Cardiac septum (tissue), 1 donor: ENCODE data around the gene FAM53A. TPM values are rescaled to one million over a fixed set of nuclear protein-coding genes. Genes with fewer than 3 reads are reported as not detected.

Experiments used
- total RNA-seq: library from RNA; stranded (reverse); fragmentation: NEBNext Ultra II Directional; extraction: Animal tissue kit (Norgen Biotek cat#: 25700); gene quantifications from one replicate; pipeline ENCODE4 v1.2.1, GENCODE V29; 2021
- donor health status: DM: no; HTN: no; CAD: no.

FAM53A gene
- total RNA-seq, 1 donor from 2014 or later = 1.00 TPM

Other genes with a start within 250 kb of the FAM53A start
- 12.1 TPM for gene SLBP, start 28.0 kb upstream of the FAM53A start, total RNA-seq
- 38.1 TPM for gene TMEM129, start 37.0 kb upstream of the FAM53A start, total RNA-seq
- gene TACC3, start 37.2 kb upstream of the FAM53A start, total RNA-seq = 4.1 TPM
- gene FGFR3, start 109.0 kb upstream of the FAM53A start, total RNA-seq = 4.7 TPM
- gene LETM1, start 171.8 kb upstream of the FAM53A start, total RNA-seq = 37.8 TPM
- gene NSD2, start 187.1 kb upstream of the FAM53A start, total RNA-seq = 60.4 TPM